ENCODE measurements around the gene PC.
"Not testable (repeated sequence)": the region's sequence is repeated elsewhere in the genome, so short reads cannot be mapped to it uniquely, and the experiment has no call there.

Gene PC

GRCh38 chr11:66840317-66841091 lies 117.7 kb downstream of the PC start:
- no peak for DNase-seq

- DNase-seq, result no peak
These were observed 122.3 kb downstream of the PC start for GRCh38 chr11:66835768-66836405.

- DNase-seq, result no peak
These were observed 123.2 kb downstream of the PC start for GRCh38 chr11:66834943-66835342.

GRCh38 chr11:66834539-66834845 lies 123.7 kb downstream of the PC start:
- no peak for DNase-seq

- not testable (repeated sequence) for DNase-seq
These were observed 133.6 kb downstream of the PC start for GRCh38 chr11:66824573-66824972.

- no peak for DNase-seq
These were observed 134.5 kb downstream of the PC start for GRCh38 chr11:66823700-66824099.

- DNase-seq, result no peak
These were observed 137.3 kb downstream of the PC start for GRCh38 chr11:66820901-66821300.

- DNase-seq, result no peak
These were observed 137.8 kb downstream of the PC start for GRCh38 chr11:66820381-66820780.

GRCh38 chr11:66818231-66818955 lies 139.8 kb downstream of the PC start:
- DNase-seq, result no peak

GRCh38 chr11:66815646-66816045 lies 142.5 kb downstream of the PC start:
- no peak for DNase-seq

GRCh38 chr11:66814678-66815077 lies 143.5 kb downstream of the PC start:
- no peak for DNase-seq

GRCh38 chr11:66810576-66811185 lies 147.5 kb downstream of the PC start:
- DNase-seq, result no peak

- DNase-seq, result no peak
These were observed 148.6 kb downstream of the PC start for GRCh38 chr11:66809592-66809991.

- no peak for DNase-seq
These were observed 157.3 kb downstream of the PC start for GRCh38 chr11:66800720-66801428.

GRCh38 chr11:66799815-66800214 lies 158.4 kb downstream of the PC start:
- not testable (repeated sequence) for DNase-seq

Measured in activated CD4-positive, CD25-positive, alpha-beta regulatory T cell (primary cell).